Jurkat, Clone E6-1 (cell line): Measurements from ENCODE around the gene TTBK2.
"Not testable (repeated sequence)": the region's sequence is repeated elsewhere in the genome, so short reads cannot be mapped to it uniquely, and the experiment has no call there.

ENCODE experiments used
- DNase-seq: peaks from one replicate; pipeline ENCODE4 v3.0.0-alpha.2; 2011; ENCODE audit warnings: low read depth, low spot score
- H3K4me3 ChIP-seq: 2 replicates; pipeline ENCODE4 v1.5.1; 2011; ENCODE audit warnings: mild to moderate bottlenecking, low read length, control low read depth, moderate library complexity

The TTBK2 gene

GRCh38 chr15:42785569-42785968 lies 135.0 kb downstream of the TTBK2 start:
- no peak overlapping the region for H3K4me3 ChIP-seq
- no peak for DNase-seq

- H3K4me3 ChIP-seq, result no peak overlapping the region
- no peak for DNase-seq
These were observed 135.9 kb downstream of the TTBK2 start for GRCh38 chr15:42784705-42785104.

- no peak overlapping the region for H3K4me3 ChIP-seq
- DNase-seq, result no peak
These were observed 137.9 kb downstream of the TTBK2 start for GRCh38 chr15:42782716-42783115.

GRCh38 chr15:42775416-42775815 lies 145.2 kb downstream of the TTBK2 start:
- no peak overlapping the region for H3K4me3 ChIP-seq
- DNase-seq, result no peak

- DNase-seq, result no peak
- no peak overlapping the region for H3K4me3 ChIP-seq
These were observed 147.7 kb downstream of the TTBK2 start for GRCh38 chr15:42772901-42773300.

- no peak overlapping the region for H3K4me3 ChIP-seq
- DNase-seq, result no peak
These were observed 148.4 kb downstream of the TTBK2 start for GRCh38 chr15:42772144-42772543.

GRCh38 chr15:42766109-42766508 lies 154.5 kb downstream of the TTBK2 start:
- H3K4me3 ChIP-seq, DNase-seq: not testable (repeated sequence)

GRCh38 chr15:42764154-42764731 lies 156.3 kb downstream of the TTBK2 start:
- not testable (repeated sequence) for DNase-seq, H3K4me3 ChIP-seq

GRCh38 chr15:42761813-42762212 lies 158.8 kb downstream of the TTBK2 start:
- H3K4me3 ChIP-seq, DNase-seq: not testable (repeated sequence)

GRCh38 chr15:42760759-42761158 lies 159.8 kb downstream of the TTBK2 start:
- H3K4me3 ChIP-seq, result no peak overlapping the region
- DNase-seq, result no peak

- H3K4me3 ChIP-seq, result no peak overlapping the region
- no peak for DNase-seq
These were observed 161.5 kb downstream of the TTBK2 start for GRCh38 chr15:42759093-42759492.

GRCh38 chr15:42750306-42750705 lies 170.3 kb downstream of the TTBK2 start:
- no peak for DNase-seq
- no peak overlapping the region for H3K4me3 ChIP-seq

GRCh38 chr15:42749266-42749665 lies 171.3 kb downstream of the TTBK2 start:
- no peak for DNase-seq
- no peak overlapping the region for H3K4me3 ChIP-seq

- DNase-seq, result no peak
- no peak overlapping the region for H3K4me3 ChIP-seq
These were observed 176.4 kb downstream of the TTBK2 start for GRCh38 chr15:42744195-42744594.

GRCh38 chr15:42742149-42742548 lies 178.4 kb downstream of the TTBK2 start:
- DNase-seq, result no peak
- H3K4me3 ChIP-seq, result no peak overlapping the region

- DNase-seq, result no peak
- H3K4me3 ChIP-seq, result no peak overlapping the region
These were observed 178.9 kb downstream of the TTBK2 start for GRCh38 chr15:42741710-42742109.

GRCh38 chr15:42737529-42738328 lies 182.8 kb downstream of the TTBK2 start:
- DNase-seq, result no peak

GRCh38 chr15:42736793-42737528 lies 183.6 kb downstream of the TTBK2 start, which contains the start of gene CDAN1:
CDAN1 (minus strand) TSS chr15:42737128; CDS start chr15:42737102, 26 bp downstream.
- peak; percentile 56 for DNase-seq
- peak within 1 kb of the TSS; percentile 72 for H3K4me3 ChIP-seq

More at GRCh38 chr15:42737529-42738328, 182.8 kb downstream of the TTBK2 start:
- H3K4me3 ChIP-seq, result peak overlapping the region; percentile 72

- no peak for DNase-seq
- peak overlapping the region; percentile 72 for H3K4me3 ChIP-seq
These were observed 184.3 kb downstream of the TTBK2 start for GRCh38 chr15:42736178-42736792.
